ENCODE measurements around the gene KLHL8.
A peak's percentile ranks its signal among the peaks of the same experiment; 100 is the strongest.

The KLHL8 gene

GRCh38 chr4:87235020-87235671 lies 14.7 kb upstream of the KLHL8 start:
- H3K4me1 Mint-ChIP-seq = peaks cover 2% of the 10 kb centered on the region
- no peak overlapping the region for H3K27ac Mint-ChIP-seq
- no peak for DNase-seq
- H3K4me3 Mint-ChIP-seq = peak overlapping the region; percentile 78
- no peaks in the 10 kb centered on the region for H3K9me3 Mint-ChIP-seq
- no peaks in the 10 kb centered on the region for H3K36me3 Mint-ChIP-seq (ENCODE audit: low read depth)
- H3K27me3 Mint-ChIP-seq (ENCODE audit: low read depth, poor library complexity) = peaks cover 19% of the 10 kb centered on the region
- no peak for TF ChIP-seq CTCF (IDR thresholded peaks at IDR 0.05)

GRCh38 chr4:87232216-87232615 lies 11.8 kb upstream of the KLHL8 start:
- no peak for TF ChIP-seq CTCF (IDR thresholded peaks at IDR 0.05)
- peaks cover 4% of the 10 kb centered on the region for H3K9me3 Mint-ChIP-seq
- H3K4me3 Mint-ChIP-seq = no peak overlapping the region
- peaks cover 26% of the 10 kb centered on the region for H3K27me3 Mint-ChIP-seq (ENCODE audit: low read depth, poor library complexity)
- no peak for DNase-seq
- H3K36me3 Mint-ChIP-seq (ENCODE audit: low read depth) = no peaks in the 10 kb centered on the region
- no peak overlapping the region for H3K27ac Mint-ChIP-seq
- H3K4me1 Mint-ChIP-seq = no peaks in the 10 kb centered on the region

GRCh38 chr4:87230806-87231205 lies 10.4 kb upstream of the KLHL8 start:
- Mint-ChIP-seq H3K9me3 (peaks cover 4% of the 10 kb centered on the region), H3K4me1 (no peaks in the 10 kb centered on the region), H3K27me3 (ENCODE audit: low read depth, poor library complexity) (peaks cover 26% of the 10 kb centered on the region), H3K4me3 (no peak overlapping the region), H3K27ac (no peak overlapping the region), H3K36me3 (ENCODE audit: low read depth) (no peaks in the 10 kb centered on the region)
- DNase-seq = no peak
- TF ChIP-seq CTCF (IDR thresholded peaks at IDR 0.05) = no peak

- Mint-ChIP-seq H3K27me3 (ENCODE audit: low read depth, poor library complexity) (peaks cover 26% of the 10 kb centered on the region), H3K4me1 (no peaks in the 10 kb centered on the region), H3K4me3 (no peak overlapping the region), H3K36me3 (ENCODE audit: low read depth) (no peaks in the 10 kb centered on the region), H3K9me3 (peaks cover 4% of the 10 kb centered on the region), H3K27ac (no peak overlapping the region)
- DNase-seq = no peak
- no peak for TF ChIP-seq CTCF (IDR thresholded peaks at IDR 0.05)
Observed at GRCh38 chr4:87229979-87230378, 9.6 kb upstream of the KLHL8 start.

GRCh38 chr4:87228262-87228860 lies 7.9 kb upstream of the KLHL8 start:
- H3K9me3 Mint-ChIP-seq = peaks cover 4% of the 10 kb centered on the region
- no peak for TF ChIP-seq CTCF (IDR thresholded peaks at IDR 0.05)
- DNase-seq = no peak
- H3K36me3 Mint-ChIP-seq (ENCODE audit: low read depth) = no peaks in the 10 kb centered on the region
- peaks cover 26% of the 10 kb centered on the region for H3K27me3 Mint-ChIP-seq (ENCODE audit: low read depth, poor library complexity)
- H3K4me3 Mint-ChIP-seq = no peak overlapping the region
- peaks cover 7% of the 10 kb centered on the region for H3K4me1 Mint-ChIP-seq
- no peak overlapping the region for H3K27ac Mint-ChIP-seq

- no peak overlapping the region for H3K27ac Mint-ChIP-seq
Observed at GRCh38 chr4:87227751-87228151, 7.3 kb upstream of the KLHL8 start.

More at GRCh38 chr4:87227751-87228151, 7.3 kb upstream of the KLHL8 start:
- no peak for DNase-seq
- Mint-ChIP-seq H3K4me3 (no peak overlapping the region), H3K36me3 (ENCODE audit: low read depth) (no peaks in the 10 kb centered on the region), H3K4me1 (peaks cover 7% of the 10 kb centered on the region), H3K9me3 (peaks cover 4% of the 10 kb centered on the region), H3K27me3 (ENCODE audit: low read depth, poor library complexity) (peaks cover 26% of the 10 kb centered on the region)
- no peak for TF ChIP-seq CTCF (IDR thresholded peaks at IDR 0.05)

All from nephron progenitor cell (in vitro differentiated cells).